SU-DHL-6 (cell line): Measurements from ENCODE around the gene LTB.

ENCODE experiments used
- CTCF ChIP-seq: fragments of 200-600 bp; sonication (generic); IDR thresholded peaks from one replicate; pipeline ENCODE4 v1.5.1; 2017; ENCODE audit warnings: antibody characterized with exemption, mild to moderate bottlenecking, low read length, moderate library complexity; ENCODE audit not compliant: insufficient read depth, poor library complexity, severe bottlenecking
- EZH2phosphoT487 ChIP-seq: fragments of 200-600 bp; sonication (generic), shearing (Covaris generic); conservative IDR thresholded peaks from 2 replicates; pipeline ENCODE4 v1.6.1; 2018; ENCODE audit warnings: mild to moderate bottlenecking, antibody characterized with exemption, low read length, moderate library complexity, mixed read lengths

DNA sequence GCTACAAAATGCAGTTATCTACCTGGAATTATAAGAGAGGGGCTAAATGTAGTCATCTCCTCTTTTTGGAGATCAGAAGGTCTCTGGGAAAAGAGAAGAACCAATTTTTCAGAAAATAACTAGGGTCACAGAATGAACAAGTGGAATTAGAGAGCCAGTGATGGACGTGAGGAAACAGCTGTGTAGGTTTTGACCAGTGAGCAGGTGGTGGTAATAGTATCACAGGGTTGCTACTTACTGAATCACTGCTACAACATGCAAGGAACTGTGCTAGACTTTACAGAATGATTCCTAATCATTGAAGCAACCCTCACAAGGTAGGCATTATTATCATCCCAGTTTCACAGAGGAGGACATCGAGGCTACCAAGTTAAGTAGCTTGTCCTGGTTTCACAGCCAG is 37.5 kb downstream of the LTB start:
- no peak for TF ChIP-seq CTCF
- no peak for TF ChIP-seq EZH2phosphoT487
